Prostate gland (tissue), 2 donors: ENCODE results near the gene WDTC1. TPM values are rescaled to one million over a fixed set of nuclear protein-coding genes. Genes with fewer than 3 reads are reported as not detected.
A peak's percentile ranks its signal among the peaks of the same experiment; 100 is the strongest.

Experiments
- DNase-seq: peaks from one replicate; pipeline ENCODE4 v3.0.0-alpha.2; 2019; ENCODE audit warnings: low spot score
- H3K27ac ChIP-seq, 2 donors: fragments of 200-600 bp; sonication (generic); 2 replicates each; pipeline ENCODE4 v1.5.1; 2017 to 2019
- H3K27me3 ChIP-seq: fragments of 200-600 bp; sonication (generic); replicated peaks from 2 replicates; pipeline ENCODE4 v1.5.1; 2019; ENCODE audit not compliant: insufficient read depth
- H3K36me3 ChIP-seq, 2 donors: fragments of 200-600 bp; sonication (generic); 1 replicate in 1 of 2; 2 replicates in 1 of 2; pipeline versions ENCODE4 v1.5.1 to v1.8.1; 2017 to 2019
- H3K4me1 ChIP-seq: fragments of 200-600 bp; sonication (generic); replicated peaks from 2 replicates; pipeline ENCODE4 v1.5.1; 2019
- H3K4me3 ChIP-seq, 2 donors: fragments of 200-600 bp; sonication (generic); 2 replicates each; pipeline ENCODE4 v1.5.1; 2017 to 2019
- H3K9me3 ChIP-seq: fragments of 200-600 bp; sonication (generic); 2 replicates; pipeline ENCODE4 v1.5.1; 2017
- POLR2A ChIP-seq: fragments of 450-650 bp; IDR thresholded peaks from one replicate; pipeline ENCODE4 v1.6.1; 2016; ENCODE audit warnings: antibody characterized with exemption, mild to moderate bottlenecking
- POLR2AphosphoS5 ChIP-seq: sonication (generic); formaldehyde crosslinking; IDR thresholded peaks from one replicate; pipeline ENCODE4 v1.6.1; 2017; ENCODE audit warnings: antibody characterized with exemption
- WGBS: methylation state at CpG from one replicate; pipeline ENCODE4 v1.1.5; 2018; 5-methylcytosine and 5-hydroxymethylcytosine counted together
- intact Hi-C: fragments of 100-400 bp; cut with DNase I; formaldehyde crosslinking; loops from one replicate; pipeline ENCODE4 v1.14.2; 2022
- total RNA-seq, 2 donors: library from RNA; depleted of rRNA; stranded (reverse); fragments of >200 nt; gene quantifications; one replicate each; pipeline ENCODE4 v1.1.0, GENCODE V29; 2016
- TF ChIP-seq, protein P1 (sequence below), 4 experiments: fragments of 200-600 bp in 2 of 4; fragments of 450-650 bp in 2 of 4; sonication (generic) in 2 of 4; IDR thresholded peaks; 1 replicate in 3 of 4; 2 replicates in 1 of 4; pipeline ENCODE4 v1.5.1; 2016 to 2019; ENCODE audit warnings: antibody characterized with exemption in 4 of 4, mild to moderate bottlenecking in 2 of 4, moderate library complexity in 2 of 4

WDTC1 gene
- total RNA-seq, 2 donors from 2014 or later, result 45.1 to 56.1 TPM

DNA sequence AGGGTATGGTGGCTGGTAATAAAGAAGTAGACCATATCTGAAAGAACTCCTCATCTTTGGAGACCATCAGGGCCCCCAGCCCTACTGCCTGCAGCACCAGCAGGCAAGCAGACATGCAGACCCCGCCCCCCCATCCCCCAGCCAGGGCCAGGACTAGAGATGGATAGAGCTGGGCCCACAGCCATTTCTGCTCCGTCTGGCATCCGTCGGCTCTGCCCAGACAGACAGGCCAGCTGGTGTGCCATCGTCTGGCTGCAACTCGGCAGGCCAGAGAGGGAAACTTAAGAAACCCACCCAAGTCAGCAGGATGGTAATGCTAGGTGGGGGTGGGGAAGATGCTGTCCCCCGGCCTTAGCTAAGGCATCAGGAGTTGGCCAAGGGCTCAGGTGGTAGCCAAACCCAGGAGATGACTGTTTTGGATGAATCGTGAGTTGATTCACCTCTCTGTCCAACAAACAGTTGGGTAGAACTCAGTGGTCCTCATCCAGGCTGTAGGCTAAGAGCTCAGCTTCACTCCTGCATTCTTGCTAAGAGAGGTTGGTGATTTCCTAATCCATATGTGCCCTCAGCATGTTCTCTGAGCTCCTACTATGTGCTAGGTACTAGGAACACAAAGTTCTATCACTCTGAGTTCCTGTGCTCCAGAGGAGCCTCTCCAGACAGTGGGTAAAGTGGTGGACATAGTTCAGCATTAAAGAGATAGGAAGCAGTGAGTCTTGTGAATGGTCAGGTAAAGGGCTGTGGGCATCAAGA lies 64.4 kb downstream of the WDTC1 start:
- H3K36me3 ChIP-seq, result peaks cover 0 to 3% of the 10 kb centered on the region in 2 donors
- TF ChIP-seq POLR2AphosphoS5 (no peak), POLR2A (no peak)
- TF ChIP-seq, protein P1, sequence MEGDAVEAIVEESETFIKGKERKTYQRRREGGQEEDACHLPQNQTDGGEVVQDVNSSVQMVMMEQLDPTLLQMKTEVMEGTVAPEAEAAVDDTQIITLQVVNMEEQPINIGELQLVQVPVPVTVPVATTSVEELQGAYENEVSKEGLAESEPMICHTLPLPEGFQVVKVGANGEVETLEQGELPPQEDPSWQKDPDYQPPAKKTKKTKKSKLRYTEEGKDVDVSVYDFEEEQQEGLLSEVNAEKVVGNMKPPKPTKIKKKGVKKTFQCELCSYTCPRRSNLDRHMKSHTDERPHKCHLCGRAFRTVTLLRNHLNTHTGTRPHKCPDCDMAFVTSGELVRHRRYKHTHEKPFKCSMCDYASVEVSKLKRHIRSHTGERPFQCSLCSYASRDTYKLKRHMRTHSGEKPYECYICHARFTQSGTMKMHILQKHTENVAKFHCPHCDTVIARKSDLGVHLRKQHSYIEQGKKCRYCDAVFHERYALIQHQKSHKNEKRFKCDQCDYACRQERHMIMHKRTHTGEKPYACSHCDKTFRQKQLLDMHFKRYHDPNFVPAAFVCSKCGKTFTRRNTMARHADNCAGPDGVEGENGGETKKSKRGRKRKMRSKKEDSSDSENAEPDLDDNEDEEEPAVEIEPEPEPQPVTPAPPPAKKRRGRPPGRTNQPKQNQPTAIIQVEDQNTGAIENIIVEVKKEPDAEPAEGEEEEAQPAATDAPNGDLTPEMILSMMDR (IDR thresholded peaks at IDR 0.05), result no peak
- H3K9me3 ChIP-seq, result no peaks in the 10 kb centered on the region
- WGBS, result 61% methylated on average over 3 of the region's 8 CpGs
- intact Hi-C loops, result loop anchor here (2.0 kb wide), 1 partner anchor 24 kb away; the partner anchor contains the start of gene TMEM222
- peaks cover 4% of the 10 kb centered on the region for H3K4me1 ChIP-seq
- H3K4me3 ChIP-seq, result no peak overlapping the region
- H3K27ac ChIP-seq, result peak overlapping the region; percentile 77 to 84
- DNase-seq, result no peak
- no peaks in the 10 kb centered on the region for H3K27me3 ChIP-seq

DNA sequence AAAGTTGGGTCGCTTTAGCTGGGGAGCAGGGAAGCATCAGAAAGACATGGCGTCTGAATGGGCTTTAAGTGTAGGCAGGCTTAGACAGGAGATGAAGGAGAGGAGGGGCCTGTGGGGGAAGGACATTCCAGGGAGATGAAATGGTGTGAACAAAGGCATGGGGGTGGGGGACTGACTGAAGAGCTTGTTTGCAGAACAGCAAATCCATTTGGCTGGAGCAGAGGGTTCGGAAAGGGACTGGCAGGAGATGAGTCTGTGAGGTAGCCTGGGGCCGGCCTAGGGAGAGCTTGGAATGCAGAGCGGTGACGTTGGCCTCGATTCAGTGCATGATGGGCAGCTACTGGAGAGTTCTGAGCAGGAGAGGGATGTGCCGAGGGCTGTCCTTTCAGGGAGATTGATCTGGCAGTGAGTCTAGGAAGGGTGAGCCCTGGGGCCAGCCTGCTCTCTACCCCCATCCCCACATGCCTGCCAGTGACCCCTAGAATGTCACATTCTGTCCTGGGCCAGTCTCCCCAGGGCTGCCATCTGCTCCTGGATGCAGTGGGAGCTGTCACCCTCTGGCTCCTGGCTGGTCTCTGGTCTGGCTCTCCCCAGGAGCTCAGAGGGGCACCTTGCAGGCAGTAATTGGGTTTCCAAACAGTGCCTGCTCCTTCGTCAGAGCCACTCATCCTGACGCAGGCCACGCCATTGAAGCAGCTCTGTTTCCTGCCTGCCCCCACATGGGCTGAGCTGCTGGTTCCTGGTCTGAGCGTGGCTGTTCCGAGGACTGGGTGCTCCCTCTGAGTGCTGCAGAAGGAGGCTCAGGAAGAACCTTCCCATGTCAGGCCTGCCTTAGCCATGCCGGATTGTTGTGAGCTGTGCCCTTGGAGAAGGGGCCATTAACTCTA lies 65.2 kb downstream of the WDTC1 start:
- H3K4me1 ChIP-seq, result peaks cover 4% of the 10 kb centered on the region
- no peak overlapping the region for H3K4me3 ChIP-seq

DNA sequence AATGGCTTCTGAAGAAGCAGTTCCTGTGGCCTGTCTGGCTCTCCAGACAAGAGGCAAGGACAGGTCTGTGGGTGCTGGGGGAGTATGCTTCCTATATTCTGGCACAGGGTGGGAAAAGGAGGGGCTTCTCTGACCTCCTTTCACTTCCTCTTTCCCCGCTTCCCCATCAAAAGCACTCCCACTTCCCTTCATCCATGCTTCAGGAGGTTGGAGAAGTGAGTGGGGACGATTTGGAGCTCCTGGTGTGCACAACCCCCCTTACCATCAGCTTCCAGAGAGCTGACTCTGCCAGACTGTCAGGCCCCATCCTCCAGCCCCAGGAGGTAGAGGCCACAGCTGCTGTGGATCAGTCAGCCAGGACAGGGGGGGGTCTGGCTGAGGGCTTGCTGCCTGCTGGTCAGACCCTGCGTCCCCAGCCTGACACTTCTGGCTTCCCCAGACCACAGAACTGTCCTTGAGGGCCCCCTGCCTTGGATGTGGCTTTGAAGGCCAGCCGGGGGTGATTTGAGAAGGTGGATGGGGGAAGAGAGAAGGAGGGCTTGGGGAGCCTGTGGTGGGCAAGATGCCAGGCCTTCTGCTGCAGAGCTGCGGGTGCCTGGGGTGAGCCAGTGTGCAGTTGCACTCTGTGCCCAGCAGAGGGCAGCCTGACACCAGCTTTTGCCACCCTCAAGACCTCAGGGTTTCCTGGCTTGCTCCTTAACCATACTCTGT lies 66.1 kb downstream of the WDTC1 start:
- Histone ChIP-seq H3K27me3 (no peaks in the 10 kb centered on the region), H3K4me1 (peaks cover 4% of the 10 kb centered on the region), H3K36me3 (peaks cover 0 to 4% of the 10 kb centered on the region in 2 donors), H3K4me3 (no peak overlapping the region), H3K9me3 (no peaks in the 10 kb centered on the region), H3K27ac (peak overlapping the region; percentile 77 to 84)
- WGBS, result 26% methylated on average over 4 of the region's 5 CpGs
- TF ChIP-seq POLR2AphosphoS5 (peak; percentile 67), POLR2A (no peak)
- TF ChIP-seq, protein P1 (IDR thresholded peaks at IDR 0.05), result peak; percentile 95 to 99 (median 98)
- intact Hi-C loops, result loop anchor here (2.0 to 10.0 kb wide), 4 partner anchors 54 to 362 kb away; partner anchors contain the start of gene AHDC1
- DNase-seq, result peak; percentile 79

More for the DNA sequence above, 65.2 kb downstream of the WDTC1 start:
- TF ChIP-seq, protein P1 (IDR thresholded peaks at IDR 0.05), result no peak
- TF ChIP-seq POLR2AphosphoS5, result peak; percentile 80
- peak; percentile 86 for DNase-seq
- H3K27me3 ChIP-seq, result no peaks in the 10 kb centered on the region
- H3K9me3 ChIP-seq, result no peaks in the 10 kb centered on the region
- H3K36me3 ChIP-seq, result peaks cover 0 to 3% of the 10 kb centered on the region in 2 donors
- 28% methylated on average over 14 of the region's 14 CpGs for WGBS
- H3K27ac ChIP-seq, result peak overlapping the region; percentile 77 to 84
- intact Hi-C loops, result loop anchor here (2.0 to 10.0 kb wide), 5 partner anchors 23 to 363 kb away; partner anchors contain the start of genes AHDC1 and TMEM222

DNA sequence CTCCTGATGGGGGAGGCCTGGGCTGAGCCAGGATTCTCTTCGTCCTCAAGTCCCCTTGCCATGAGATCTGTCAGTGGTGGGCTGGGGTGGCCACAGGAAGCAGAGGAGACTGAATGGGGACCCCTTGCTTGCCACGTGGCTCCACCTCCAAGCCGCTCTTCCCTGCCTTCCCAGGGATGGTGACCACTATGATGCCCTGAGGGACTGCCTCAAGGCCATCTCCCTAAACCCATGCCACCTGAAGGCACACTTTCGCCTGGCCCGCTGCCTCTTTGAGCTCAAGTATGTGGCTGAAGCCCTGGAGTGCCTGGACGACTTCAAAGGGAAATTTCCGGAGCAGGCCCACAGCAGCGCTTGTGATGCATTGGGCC lies 66.6 kb downstream of the WDTC1 start:
- DNase-seq, result no peak
- intact Hi-C loops, result loop anchor here (2.0 to 10.0 kb wide), 4 partner anchors 54 to 361 kb away; partner anchors contain the start of gene AHDC1
- H3K36me3 ChIP-seq, result peaks cover 0 to 2% of the 10 kb centered on the region in 2 donors
- WGBS, result 58% methylated on average over 8 of the region's 8 CpGs
- H3K4me3 ChIP-seq, result no peak overlapping the region
- TF ChIP-seq POLR2A (no peak), POLR2AphosphoS5 (no peak)
- TF ChIP-seq, protein P1 (IDR thresholded peaks at IDR 0.05), result no peak
- H3K9me3 ChIP-seq, result no peaks in the 10 kb centered on the region
- peak overlapping the region; percentile 77 to 84 for H3K27ac ChIP-seq
- peaks cover 4% of the 10 kb centered on the region for H3K4me1 ChIP-seq
- no peaks in the 10 kb centered on the region for H3K27me3 ChIP-seq
